SW 1271 (cell line): ENCODE results near the gene MBD6.

Experiments
- DNase-seq, 2 experiments: peaks; one replicate each; lab custom pipeline; 2025; lab: John Stamatoyannopoulos, UW

Gene MBD6

GRCh38 chr12:57577981-57578758, 55.5 kb downstream of the MBD6 start:
- no peak for DNase-seq

GRCh38 chr12:57579011-57579410, 56.4 kb downstream of the MBD6 start:
- DNase-seq = no peak
